H1 (cell line): ENCODE measurements around the gene SPOCK2. TPM values are rescaled to one million over a fixed set of nuclear protein-coding genes. Genes with fewer than 3 reads are reported as not detected.
A peak's percentile ranks its signal among the peaks of the same experiment; 100 is the strongest.

ENCODE experiments used
- CTCF ChIA-PET: fragments of 300-600 bp; sonication (Branson Sonifier 250); formaldehyde crosslinking; loops from one replicate; lab custom pipeline; 2021; ENCODE audit not compliant: partially characterized antibody; lab: Charles Lee
- POLR2A ChIA-PET: fragments of 300-600 bp; sonication (Branson Sonifier 250); formaldehyde crosslinking; loops from one replicate; lab custom pipeline; 2021; ENCODE audit warnings: inconsistent platforms; ENCODE audit not compliant: partially characterized antibody; lab: Charles Lee
- DNase-seq, 2 experiments: peaks; one replicate each; pipeline versions ENCODE4 v3.0.0 to v3.0.0-alpha.2; 2010 to 2022; ENCODE audit warnings: low spot score in 2 of 2, low read depth in 1 of 2, mixed read lengths in 1 of 2
- FAIRE-seq: peaks from 2 replicates; lab custom pipeline; 2011; peaks lifted over from hg19 to GRCh38; lab: Jason Lieb, UNC
- H2AFZ ChIP-seq: 2 replicates; pipeline ENCODE4 v1.8.1; 2012; ENCODE audit warnings: low read length, inconsistent platforms
- H2AK5ac ChIP-seq: 2 replicates; pipeline ENCODE4 v1.6.1; 2013; ENCODE audit warnings: low read depth, low read length
- H2BK120ac ChIP-seq: replicated peaks from 2 replicates; pipeline ENCODE3; 2013; ENCODE audit warnings: low read depth, low read length, inconsistent platforms
- H2BK12ac ChIP-seq: 2 replicates; pipeline ENCODE4 v1.6.1; 2013; ENCODE audit warnings: low read depth, low read length
- H2BK15ac ChIP-seq: 2 replicates; pipeline ENCODE4 v1.6.1; 2013; ENCODE audit warnings: low read length
- H2BK20ac ChIP-seq: 2 replicates; pipeline ENCODE4 v1.6.1; 2013; ENCODE audit warnings: low read length
- H2BK5ac ChIP-seq: 2 replicates; pipeline ENCODE4 v1.6.1; 2013; ENCODE audit warnings: low read depth, low read length
- H3K14ac ChIP-seq: 2 replicates; pipeline ENCODE4 v1.6.1; 2013; ENCODE audit warnings: inconsistent platforms; ENCODE audit not compliant: insufficient read length
- H3K18ac ChIP-seq: 2 replicates; pipeline ENCODE4 v1.6.1; 2013; ENCODE audit warnings: low read length; ENCODE audit errors: extremely low read depth
- H3K23ac ChIP-seq: 2 replicates; pipeline ENCODE4 v1.6.1; 2013; ENCODE audit warnings: inconsistent platforms; ENCODE audit not compliant: insufficient read length
- H3K23me2 ChIP-seq: 2 replicates; pipeline ENCODE4 v1.6.1; 2013; ENCODE audit warnings: low read depth, low read length
- H3K27ac ChIP-seq: 2 replicates; pipeline ENCODE4 v1.6.1; 2011; ENCODE audit warnings: low read depth, low read length, inconsistent platforms
- H3K27me3 ChIP-seq, 4 experiments: replicated peaks in 1 of 4; 1 replicate in 1 of 4; 2 replicates in 3 of 4; pipeline versions ENCODE4 v1.6.1 to v1.8.1; 2011 to 2013; ENCODE audit warnings: low read length in 3 of 4, mild to moderate bottlenecking in 3 of 4, inconsistent platforms in 2 of 4, mixed read lengths in 2 of 4, moderate library complexity in 1 of 4; ENCODE audit not compliant: control insufficient read depth in 3 of 4, insufficient read depth in 3 of 4; ENCODE audit errors: extremely low read depth in 1 of 4
- H3K36me3 ChIP-seq, 4 experiments: 2 replicates each; pipeline versions ENCODE4 v1.6.1 to v1.8.1; 2011 to 2013; ENCODE audit warnings: mild to moderate bottlenecking in 4 of 4, low read length in 3 of 4, moderate library complexity in 2 of 4, control low read depth in 1 of 4, inconsistent platforms in 1 of 4; ENCODE audit not compliant: insufficient read depth in 4 of 4, control insufficient read depth in 2 of 4
- H3K4ac ChIP-seq: replicated peaks from 2 replicates; pipeline ENCODE3; 2013; ENCODE audit warnings: low read length, low read depth, mixed read lengths, inconsistent platforms; ENCODE audit not compliant: insufficient read length
- H3K4me1 ChIP-seq, 4 experiments: replicated peaks in 1 of 4; 1 replicate in 1 of 4; 2 replicates in 3 of 4; pipeline versions ENCODE4 v1.6.1 to v1.8.1; 2011 to 2013; ENCODE audit warnings: low read length in 3 of 4, inconsistent platforms in 2 of 4, mixed read lengths in 1 of 4; ENCODE audit not compliant: insufficient read depth in 4 of 4, control insufficient read depth in 3 of 4
- H3K4me2 ChIP-seq, 2 experiments: 2 replicates each; pipeline versions ENCODE4 v1.6.1 to v1.8.1; 2011 to 2013; ENCODE audit warnings: low read depth in 2 of 2, low read length in 2 of 2, control low read depth in 1 of 2, inconsistent platforms in 1 of 2, mild to moderate bottlenecking in 1 of 2; ENCODE audit not compliant: insufficient read depth in 1 of 2
- H3K4me3 ChIP-seq, 4 experiments: fragments of 200-600, 300-600 bp in 1 of 4; sonication (generic), shearing (Covaris generic), sonication (Bioruptor Twin) in 1 of 4; 2 replicates each; pipeline versions ENCODE4 v1.5.1 to v1.8.1; 2011 to 2016; ENCODE audit warnings: low read length in 4 of 4, low read depth in 3 of 4, control low read depth in 2 of 4, inconsistent platforms in 2 of 4, mild to moderate bottlenecking in 2 of 4, mixed read lengths in 1 of 4, moderate library complexity in 1 of 4; ENCODE audit not compliant: insufficient read depth in 2 of 4; ENCODE audit errors: extremely low read depth in 1 of 4
- H3K56ac ChIP-seq: replicated peaks from 2 replicates; pipeline ENCODE3; 2013; ENCODE audit warnings: low read depth, mild to moderate bottlenecking, mixed read lengths, low read length, inconsistent platforms; ENCODE audit not compliant: insufficient read length
- H3K79me1 ChIP-seq: 2 replicates; pipeline ENCODE4 v1.6.1; 2013; ENCODE audit warnings: low read depth, low read length, control low read depth
- H3K79me2 ChIP-seq, 2 experiments: 2 replicates each; pipeline versions ENCODE4 v1.6.1 to v1.8.1; 2012 to 2013; ENCODE audit warnings: low read length in 2 of 2, mild to moderate bottlenecking in 2 of 2, inconsistent platforms in 1 of 2; ENCODE audit not compliant: insufficient read depth in 2 of 2, control insufficient read depth in 1 of 2
- H3K9ac ChIP-seq, 4 experiments: replicated peaks in 1 of 4; 1 replicate in 1 of 4; 2 replicates in 3 of 4; pipeline versions ENCODE4 v1.6.1 to v1.8.1; 2011 to 2013; ENCODE audit warnings: low read depth in 3 of 4, low read length in 3 of 4, control low read depth in 2 of 4, mild to moderate bottlenecking in 2 of 4, moderate library complexity in 2 of 4, inconsistent platforms in 1 of 4; ENCODE audit errors: extremely low read depth in 1 of 4
- H3K9me3 ChIP-seq, 2 experiments: 2 replicates each; pipeline versions ENCODE4 v1.6.1 to v1.8.1; 2012 to 2013; ENCODE audit warnings: mild to moderate bottlenecking in 2 of 2, moderate library complexity in 2 of 2, control low read depth in 1 of 2, inconsistent platforms in 1 of 2, low read depth in 1 of 2, low read length in 1 of 2, mixed read lengths in 1 of 2; ENCODE audit not compliant: insufficient read depth in 2 of 2
- H4K20me1 ChIP-seq, 2 experiments: replicated peaks in 1 of 2; 2 replicates each; pipeline versions ENCODE3 to v1.8.1; 2011 to 2013; ENCODE audit warnings: inconsistent platforms in 2 of 2, low read length in 2 of 2, mild to moderate bottlenecking in 1 of 2; ENCODE audit not compliant: insufficient read depth in 2 of 2, control insufficient read depth in 1 of 2
- H4K5ac ChIP-seq: 2 replicates; pipeline ENCODE4 v1.6.1; 2013; ENCODE audit warnings: low read length, low read depth, mixed read lengths, inconsistent platforms; ENCODE audit not compliant: insufficient read length
- H4K8ac ChIP-seq: 2 replicates; pipeline ENCODE4 v1.8.0; 2013; ENCODE audit warnings: mild to moderate bottlenecking, moderate library complexity, low read length, inconsistent platforms; ENCODE audit not compliant: insufficient read depth; ENCODE audit errors: extremely low read depth
- H4K91ac ChIP-seq: replicated peaks from 2 replicates; pipeline ENCODE3; 2013; ENCODE audit warnings: low read length, mixed read lengths, inconsistent platforms; ENCODE audit not compliant: insufficient read length
- ATF2 ChIP-seq: IDR thresholded peaks from 2 replicates; pipeline ENCODE4 v1.6.1; 2012; ENCODE audit warnings: low read length, inconsistent platforms
- CEBPB ChIP-seq: IDR thresholded peaks from 2 replicates; pipeline ENCODE4 v1.6.1; 2012; ENCODE audit warnings: low read depth, low read length
- HDAC2 ChIP-seq, 2 experiments: fragments of 300-600 bp in 1 of 2; sonication (generic) in 1 of 2; IDR thresholded peaks; 2 replicates each; pipeline ENCODE4 v1.6.1; 2011 to 2012; ENCODE audit warnings: low read depth in 2 of 2, low read length in 2 of 2, mild to moderate bottlenecking in 2 of 2, moderate library complexity in 2 of 2, borderline replicate concordance in 1 of 2, inconsistent platforms in 1 of 2
- NRF1 ChIP-seq: IDR thresholded peaks from 2 replicates; pipeline ENCODE4 v1.6.1; 2011; ENCODE audit warnings: mild to moderate bottlenecking, low read depth, low read length, improper control_type of control experiment
- SP1 ChIP-seq: IDR thresholded peaks from 2 replicates; pipeline ENCODE4 v1.6.1; 2011; ENCODE audit warnings: low read depth, low read length
- SRF ChIP-seq: IDR thresholded peaks from 2 replicates; pipeline ENCODE4 v1.6.1; 2011; ENCODE audit warnings: mild to moderate bottlenecking, low read depth, low read length, moderate library complexity
- TBP ChIP-seq: IDR thresholded peaks from 2 replicates; pipeline ENCODE4 v1.6.1; 2011; ENCODE audit warnings: low read depth, low read length, improper control_type of control experiment
- WGBS, 2 experiments: shearing (Covaris generic) in 1 of 2; methylation state at CpG; one replicate each; pipeline versions ENCODE4 v1.1.6 to v1.1.7; 2013 to 2015; ENCODE audit warnings: low lambda C conversion rate in 2 of 2, mixed read lengths in 2 of 2, inconsistent platforms in 1 of 2, low coverage in 1 of 2, missing lambda C conversion rate in 1 of 2; ENCODE audit not compliant: insufficient replicate concordance in 2 of 2, insufficient coverage in 1 of 2, insufficient read length in 1 of 2; ENCODE audit errors: extremely low coverage in 1 of 2, missing lambda C conversion rate in 1 of 2; 5-methylcytosine and 5-hydroxymethylcytosine counted together
- polyA plus RNA-seq, 7 experiments: library from polyadenylated mRNA; depleted of rRNA in 3 of 7; stranded (reverse) in 5 of 7; unstranded in 2 of 7; fragments of >200 nt in 5 of 7; fragments of 200-250 nt in 2 of 7; gene quantifications; 1 replicate in 5 of 7; 2 replicates in 1 of 7; 4 replicates in 1 of 7; pipeline versions ENCODE4 v1.2.1 to v1.2.3, GENCODE V29; 2011 to 2013; ENCODE audit warnings: missing spikeins in 2 of 7, mixed read lengths in 2 of 7
- total RNA-seq: library from RNA; stranded (reverse); fragmentation: NEBNext Ultra II Directional; extraction: Animal tissue kit (Norgen Biotek cat#: 25700); gene quantifications from 2 replicates; pipeline ENCODE4 v1.2.1, GENCODE V29; 2021

Gene SPOCK2
- total and polyA plus RNA-seq, 2 of the 8 experiments (the other 6 are each of a cell fraction or from before 2014, with no cell fraction given): 1.5 to 1.9 TPM

- Histone ChIP-seq H3K36me3 (no peaks in the 10 kb centered on the region), H3K27ac (no peak overlapping the region), H4K5ac (no peak overlapping the region), H3K23me2 (no peaks in the 10 kb centered on the region), H3K79me1 (no peaks in the 10 kb centered on the region), H4K91ac (no peak overlapping the region), H3K56ac (no peak overlapping the region), H3K4me1 (peaks cover 0 to 4% (median 2%) of the 10 kb centered on the region in 4 experiments; a peak in 2 of 7 replicates), H3K18ac (no peak overlapping the region), H3K4me3 (no peak overlapping the region), H3K9me3 (no peaks in the 10 kb centered on the region), H4K8ac (no peak overlapping the region), H3K9ac (no peak overlapping the region), H3K4ac (no peak overlapping the region), H3K79me2 (no peaks in the 10 kb centered on the region), H2AK5ac (no peak overlapping the region; the same call in 1 of the 2 replicates), H3K4me2 (no peak overlapping the region), H3K23ac (no peak overlapping the region), H2BK15ac (no peak overlapping the region), H3K27me3 (peaks cover 0 to 2% (median 0%) of the 10 kb centered on the region in 4 experiments; a peak in 1 of 7 replicates), H3K14ac (no peak overlapping the region), H4K20me1 (no peaks in the 10 kb centered on the region), H2BK20ac (no peak overlapping the region), H2BK120ac (no peak overlapping the region), H2AFZ (no peak overlapping the region), H2BK5ac (no peak overlapping the region), H2BK12ac (0 out of 2 replicates have a peak overlapping the region, but pooled peaks have one; percentile 20)
- ChIA-PET POLR2A (no interaction called here), CTCF (interaction anchor here (0.8 to 4.2 kb wide), 6 partner anchors 12 to 81 kb away, joined by 3 to 42 read pairs (median 4); no protein-coding TSS in a partner anchor)
- 91% methylated on average over 8 of the region's 8 CpGs; no CpG with 5 or more reads in 1 of the 2 experiments for WGBS, 2 experiments
- no peak for DNase-seq
- no peak for FAIRE-seq
- TF ChIP-seq NRF1 (no peak), SRF (no peak), TBP (no peak), HDAC2 (IDR thresholded peaks at IDR 0.05; ENCODE audit: borderline replicate concordance in 1 of 2, low read depth in 2 of 2, low read length in 2 of 2) (no peak), SP1 (no peak), ATF2 (no peak), CEBPB (no peak)
Observed at GRCh38 chr10:72037266-72037665, 51.1 kb downstream of the SPOCK2 start.
